GM19395 (cell line): ENCODE results near the gene ITGB3BP.
"Not testable (repeated sequence)": the region's sequence is repeated elsewhere in the genome, so short reads cannot be mapped to it uniquely, and the experiment has no call there.

Source experiments
- ATAC-seq: cut with Tn5 transposase; IDR thresholded peaks from one replicate; pipeline ENCODE4 v1.9.1; 2021; ENCODE audit warnings: mild to moderate bottlenecking, moderate library complexity; ENCODE audit not compliant: unreplicated experiment

ITGB3BP gene

DNA sequence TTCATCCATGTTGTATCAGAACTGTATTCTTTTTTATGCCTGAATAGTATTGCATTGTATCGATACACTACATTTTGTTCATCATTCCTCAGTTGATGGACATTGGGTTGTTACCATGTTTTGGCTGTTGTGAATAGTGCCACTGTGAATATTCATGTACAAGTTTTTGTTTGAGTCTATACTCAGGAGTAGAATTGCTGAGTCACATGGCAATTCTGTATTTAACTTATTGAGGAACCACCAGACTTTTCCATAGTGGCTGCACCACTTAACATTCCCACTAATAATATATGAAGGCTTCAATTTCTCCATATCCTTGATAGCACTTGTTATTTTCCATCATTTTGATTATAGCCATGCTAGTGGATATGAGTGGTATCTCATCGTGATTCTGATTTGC, 99.4 kb downstream of the ITGB3BP start:
- ATAC-seq = no peak

- not testable (repeated sequence) for ATAC-seq
Observed at GRCh38 chr1:63420746-63421145, 102.3 kb downstream of the ITGB3BP start.

- no peak for ATAC-seq
Observed at GRCh38 chr1:63418101-63418500, 104.9 kb downstream of the ITGB3BP start.

DNA sequence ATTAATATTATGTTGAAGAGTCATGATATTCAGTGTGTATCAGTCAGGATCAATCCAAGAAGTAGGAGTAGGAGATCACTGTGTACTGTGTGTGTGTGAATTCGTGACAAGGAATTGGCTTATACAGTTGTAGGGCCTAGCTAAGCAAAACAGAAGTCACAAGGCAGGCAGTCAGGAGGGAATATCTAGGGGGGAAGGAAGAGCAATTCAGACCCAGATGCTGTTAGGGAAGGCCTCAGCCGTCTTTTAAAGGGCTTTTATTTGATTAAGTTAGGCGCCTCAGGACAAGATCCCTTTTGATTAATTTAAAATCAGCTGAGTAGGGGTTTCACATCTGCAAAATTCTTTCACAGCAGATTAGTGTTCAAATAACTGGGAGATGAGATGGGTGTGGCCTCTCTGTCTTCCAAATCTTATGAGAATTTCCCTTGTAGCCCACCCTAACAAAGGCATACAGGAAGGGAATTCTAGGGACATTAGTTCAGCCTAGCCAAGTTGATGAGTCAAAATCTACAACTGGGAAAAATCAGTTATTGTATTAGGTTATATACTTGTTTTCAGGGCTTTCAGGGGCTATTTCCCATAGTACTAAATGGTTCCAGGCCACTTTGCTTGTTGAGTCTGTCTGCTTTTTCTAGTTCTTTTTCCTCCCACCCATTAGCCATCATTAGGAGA, 108.2 kb downstream of the ITGB3BP start:
- ATAC-seq = no peak

DNA sequence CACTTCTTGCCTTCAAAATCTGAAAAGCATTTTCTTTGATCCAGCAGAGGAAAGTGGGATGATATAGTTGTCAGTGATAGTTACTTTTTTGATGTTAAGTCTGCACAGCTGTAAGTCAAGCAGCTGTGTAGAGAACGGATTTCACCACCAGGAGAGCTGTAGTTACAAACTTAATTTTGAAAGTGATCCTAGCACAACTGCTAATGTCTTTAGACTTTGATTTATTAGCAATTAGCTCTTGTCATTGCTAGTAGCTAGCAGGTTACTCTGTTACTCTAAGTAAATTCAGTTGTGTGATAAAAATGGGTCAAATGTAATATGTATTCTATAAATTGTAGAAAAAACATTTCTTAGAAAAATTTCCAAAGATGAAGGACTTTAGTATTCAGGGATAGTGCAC, 109.6 kb downstream of the ITGB3BP start:
- ATAC-seq = no peak

GRCh38 chr1:63411066-63411465, 112.0 kb downstream of the ITGB3BP start:
- ATAC-seq = no peak

DNA sequence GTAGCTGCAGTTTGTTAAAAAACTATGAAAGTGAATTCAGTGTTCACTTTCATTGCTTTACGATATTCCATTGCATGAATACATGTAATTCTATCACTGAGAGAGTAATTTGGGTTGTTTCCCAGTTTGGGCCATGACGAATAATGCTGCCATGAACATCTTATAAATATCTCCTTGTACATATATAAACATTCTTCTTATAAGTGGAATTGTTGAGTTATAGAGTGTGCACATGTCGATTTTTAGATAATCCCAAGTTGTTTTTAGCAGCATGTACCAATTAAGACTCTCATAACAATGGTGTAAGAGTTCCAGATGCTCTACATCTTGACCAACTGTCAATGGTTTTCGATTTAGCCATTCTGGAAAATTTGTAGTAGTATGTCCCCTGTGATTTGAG, 114.7 kb downstream of the ITGB3BP start:
- no peak for ATAC-seq

GRCh38 chr1:63407002-63407401, 116.0 kb downstream of the ITGB3BP start:
- no peak for ATAC-seq

DNA sequence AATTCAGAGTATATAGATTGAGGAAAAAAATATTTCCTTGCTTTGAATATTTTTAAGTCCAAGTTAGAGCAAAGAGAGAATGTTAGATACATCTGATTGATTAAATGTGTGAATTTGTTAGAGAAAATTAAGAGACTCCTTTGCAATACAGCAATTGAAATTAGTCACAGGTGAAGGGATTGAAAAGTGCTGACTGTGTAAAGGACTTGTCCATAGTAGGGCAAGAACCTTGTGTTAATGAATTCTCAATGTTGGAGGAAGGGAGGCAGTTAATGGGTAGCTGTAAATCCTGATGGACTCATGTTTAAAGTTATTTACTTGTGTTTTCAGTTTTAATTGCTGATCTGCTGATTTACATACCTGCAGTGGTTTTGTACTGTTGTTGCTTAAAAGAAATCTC, 117.0 kb downstream of the ITGB3BP start:
- no peak for ATAC-seq

DNA sequence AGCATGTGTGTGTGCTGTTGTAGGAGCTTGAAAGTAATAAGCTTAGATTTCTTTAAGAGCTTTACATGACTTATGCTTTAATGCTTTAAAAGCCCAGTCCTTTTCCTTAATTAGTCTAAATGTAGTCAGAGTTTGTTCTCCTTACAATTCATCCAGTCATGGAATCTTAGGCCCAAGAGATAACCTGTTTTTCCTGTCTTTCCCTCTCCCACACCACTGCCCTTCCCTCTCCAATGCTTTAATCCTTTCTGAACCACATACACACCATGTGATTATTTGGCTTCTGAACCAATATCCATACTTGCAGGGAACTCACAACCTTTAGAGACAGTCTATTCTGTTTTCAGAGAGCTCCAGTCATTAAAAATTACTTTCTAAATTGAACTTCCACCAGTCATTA, 118.0 kb downstream of the ITGB3BP start:
- ATAC-seq = no peak

DNA sequence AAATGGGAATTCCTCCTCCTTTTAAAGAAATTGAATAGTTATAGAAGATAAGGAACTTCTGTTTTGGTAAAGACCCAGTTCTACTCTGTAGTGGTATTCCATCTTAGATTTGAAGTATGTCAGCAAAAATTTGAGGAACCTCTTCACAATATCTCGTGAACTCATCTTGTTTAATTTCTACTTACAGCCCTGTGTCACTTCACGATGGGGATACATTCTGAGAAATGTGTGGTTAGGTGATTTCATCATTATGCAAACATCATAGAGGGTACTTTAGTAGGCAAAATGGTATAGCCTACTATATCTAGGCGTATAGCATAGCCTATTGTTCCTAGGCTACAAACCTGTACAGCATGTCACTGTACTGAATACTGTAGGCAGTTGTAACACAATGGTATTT, 119.6 kb downstream of the ITGB3BP start:
- ATAC-seq = no peak

- ATAC-seq = no peak
Observed at GRCh38 chr1:63401945-63402344, 121.1 kb downstream of the ITGB3BP start.
